Mesendoderm (in vitro differentiated cells): ENCODE measurements around the gene OR4K2.

Experiments used
- DNase-seq: peaks from one replicate; pipeline ENCODE4 v3.0.0; 2013
- H2AK5ac ChIP-seq: 2 replicates; pipeline ENCODE4 v1.6.1; 2013; ENCODE audit warnings: low read length, inconsistent platforms
- H2BK120ac ChIP-seq: 2 replicates; pipeline ENCODE4 v1.6.1; 2013; ENCODE audit warnings: low read depth, mild to moderate bottlenecking, low read length, moderate library complexity, mixed read lengths
- H2BK15ac ChIP-seq: replicated peaks from 2 replicates; pipeline ENCODE4 v1.6.1; 2013; ENCODE audit warnings: low read depth, mild to moderate bottlenecking, moderate library complexity
- H2BK5ac ChIP-seq: 2 replicates; pipeline ENCODE4 v1.6.1; 2013; ENCODE audit warnings: low read length, inconsistent platforms
- H3K18ac ChIP-seq: 2 replicates; pipeline ENCODE4 v1.6.1; 2013; ENCODE audit warnings: mild to moderate bottlenecking, low read length, mixed read lengths
- H3K23ac ChIP-seq: one replicate; pipeline ENCODE4 v1.6.1; 2013; ENCODE audit warnings: low read length
- H3K27ac ChIP-seq: 2 replicates; pipeline ENCODE4 v1.5.1; 2013; ENCODE audit warnings: low read depth, mild to moderate bottlenecking, inconsistent platforms, low read length, moderate library complexity
- H3K27me3 ChIP-seq: 2 replicates; pipeline ENCODE4 v1.6.1; 2013; ENCODE audit warnings: low read length, control low read depth, mild to moderate bottlenecking, inconsistent platforms; ENCODE audit not compliant: insufficient read depth, poor library complexity
- H3K36me3 ChIP-seq: 2 replicates; pipeline ENCODE4 v1.6.1; 2013; ENCODE audit warnings: low read length, inconsistent platforms; ENCODE audit not compliant: control insufficient read depth, insufficient read depth
- H3K4ac ChIP-seq: one replicate; pipeline ENCODE4 v1.6.1; 2013; ENCODE audit warnings: low read depth, mild to moderate bottlenecking, low read length, moderate library complexity
- H3K4me1 ChIP-seq: 2 replicates; pipeline ENCODE4 v1.6.1; 2013; ENCODE audit warnings: low read depth, low read length, inconsistent platforms; ENCODE audit not compliant: control insufficient read depth
- H3K4me2 ChIP-seq: 2 replicates; pipeline ENCODE4 v1.6.1; 2013; ENCODE audit warnings: low read length
- H3K4me3 ChIP-seq: 2 replicates; pipeline ENCODE4 v1.5.1; 2013; ENCODE audit warnings: mild to moderate bottlenecking, low read length
- H3K56ac ChIP-seq: one replicate; pipeline ENCODE4 v1.6.1; 2013; ENCODE audit warnings: low read length
- H3K79me1 ChIP-seq: 2 replicates; pipeline ENCODE4 v1.6.1; 2013; ENCODE audit warnings: low read length, inconsistent platforms
- H3K79me2 ChIP-seq: 2 replicates; pipeline ENCODE4 v1.6.1; 2013; ENCODE audit warnings: mild to moderate bottlenecking, low read length; ENCODE audit not compliant: control insufficient read depth, insufficient read depth
- H3K9ac ChIP-seq: 2 replicates; pipeline ENCODE4 v1.6.1; 2013; ENCODE audit warnings: low read length, inconsistent platforms
- H4K5ac ChIP-seq: one replicate; pipeline ENCODE4 v1.6.1; 2013; ENCODE audit warnings: low read length
- H4K8ac ChIP-seq: one replicate; pipeline ENCODE4 v1.6.1; 2013; ENCODE audit warnings: low read depth, mild to moderate bottlenecking, control low read depth, low read length, moderate library complexity
- WGBS: extraction: QIAGEN DNeasy Blood & Tissue Kit; methylation state at CpG from one replicate; pipeline ENCODE4 v1.1.7; 2013; ENCODE audit warnings: low lambda C conversion rate, missing lambda C conversion rate; ENCODE audit not compliant: insufficient coverage; ENCODE audit errors: extremely low coverage; 5-methylcytosine and 5-hydroxymethylcytosine counted together

Gene OR4K2

DNA sequence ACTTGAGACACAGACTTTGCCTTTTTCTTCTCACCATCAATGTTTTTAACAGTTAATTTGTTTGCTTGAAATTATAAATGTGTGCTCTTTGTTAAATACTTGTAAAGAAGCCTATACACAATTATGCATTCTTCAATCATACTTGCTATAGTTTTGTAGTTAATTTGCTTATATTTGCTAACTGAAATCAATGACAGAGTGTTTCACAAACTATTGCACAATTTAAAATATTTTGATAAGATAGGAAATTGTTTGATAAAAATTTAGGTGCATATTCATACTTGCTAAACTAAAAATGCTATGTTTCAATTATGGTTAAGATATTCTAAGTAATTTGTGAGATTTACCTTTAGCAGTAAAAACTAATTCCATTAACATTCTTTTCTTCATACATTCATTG is 31.7 kb downstream of the OR4K2 start:
- no peaks in the 10 kb centered on the region for H3K27me3 ChIP-seq
- no peak overlapping the region for H2BK5ac ChIP-seq
- H3K4me2 ChIP-seq = no peak overlapping the region
- no peak overlapping the region for H2BK120ac ChIP-seq
- H3K27ac ChIP-seq = no peak overlapping the region
- no peak overlapping the region for H2BK15ac ChIP-seq
- DNase-seq = no peak
- H3K4me3 ChIP-seq = no peak overlapping the region
- H4K8ac ChIP-seq = no peak overlapping the region
- no peaks in the 10 kb centered on the region for H3K4me1 ChIP-seq
- H3K79me1 ChIP-seq = no peaks in the 10 kb centered on the region
- no peak overlapping the region for H3K4ac ChIP-seq
- no peak overlapping the region for H3K9ac ChIP-seq
- no peak overlapping the region for H2AK5ac ChIP-seq
- H3K56ac ChIP-seq = no peak overlapping the region
- H3K79me2 ChIP-seq = no peaks in the 10 kb centered on the region
- no peak overlapping the region for H4K5ac ChIP-seq
- H3K36me3 ChIP-seq = no peaks in the 10 kb centered on the region
- no peak overlapping the region for H3K18ac ChIP-seq
- no peak overlapping the region for H3K23ac ChIP-seq

GRCh38 chr14:19911114-19911513 is 36.2 kb downstream of the OR4K2 start:
- H3K27ac ChIP-seq = no peak overlapping the region
- no peak overlapping the region for H3K4ac ChIP-seq
- no peak overlapping the region for H2BK5ac ChIP-seq
- no peak overlapping the region for H3K18ac ChIP-seq
- H3K23ac ChIP-seq = no peak overlapping the region
- H3K79me2 ChIP-seq = no peaks in the 10 kb centered on the region
- H2BK120ac ChIP-seq = no peak overlapping the region
- no peak for DNase-seq
- H3K4me3 ChIP-seq = no peak overlapping the region
- H3K79me1 ChIP-seq = no peaks in the 10 kb centered on the region
- H2BK15ac ChIP-seq = no peak overlapping the region
- no peak overlapping the region for H3K56ac ChIP-seq
- H4K5ac ChIP-seq = no peak overlapping the region
- no peaks in the 10 kb centered on the region for H3K27me3 ChIP-seq
- H3K9ac ChIP-seq = no peak overlapping the region
- no peak overlapping the region for H3K4me2 ChIP-seq
- WGBS = no CpG with 5 or more reads among the region's 3 CpGs
- H3K4me1 ChIP-seq = no peaks in the 10 kb centered on the region
- H4K8ac ChIP-seq = no peak overlapping the region
- H3K36me3 ChIP-seq = no peaks in the 10 kb centered on the region
- H2AK5ac ChIP-seq = no peak overlapping the region

- H4K5ac ChIP-seq = no peak overlapping the region
- H3K9ac ChIP-seq = no peak overlapping the region
- H3K18ac ChIP-seq = no peak overlapping the region
- no peak overlapping the region for H2BK15ac ChIP-seq
- no peak overlapping the region for H3K23ac ChIP-seq
- WGBS = no CpG with 5 or more reads among the region's 3 CpGs
- no peak overlapping the region for H4K8ac ChIP-seq
- no peaks in the 10 kb centered on the region for H3K27me3 ChIP-seq
- H3K4ac ChIP-seq = no peak overlapping the region
- no peak overlapping the region for H3K4me2 ChIP-seq
- H2BK120ac ChIP-seq = no peak overlapping the region
- no peaks in the 10 kb centered on the region for H3K36me3 ChIP-seq
- H3K56ac ChIP-seq = no peak overlapping the region
- no peak overlapping the region for H3K4me3 ChIP-seq
- H3K4me1 ChIP-seq = no peaks in the 10 kb centered on the region
- DNase-seq = no peak
- no peak overlapping the region for H2BK5ac ChIP-seq
- no peaks in the 10 kb centered on the region for H3K79me2 ChIP-seq
- no peaks in the 10 kb centered on the region for H3K79me1 ChIP-seq
- no peak overlapping the region for H2AK5ac ChIP-seq
- no peak overlapping the region for H3K27ac ChIP-seq
Observed at GRCh38 chr14:19917243-19917642, 42.3 kb downstream of the OR4K2 start.

- no peak overlapping the region for H4K8ac ChIP-seq
- no peaks in the 10 kb centered on the region for H3K79me1 ChIP-seq
- H3K56ac ChIP-seq = no peak overlapping the region
- no peak overlapping the region for H3K9ac ChIP-seq
- H4K5ac ChIP-seq = no peak overlapping the region
- no peak overlapping the region for H2AK5ac ChIP-seq
- H2BK15ac ChIP-seq = no peak overlapping the region
- no peak overlapping the region for H3K4me2 ChIP-seq
- DNase-seq = no peak
- no peak overlapping the region for H3K4me3 ChIP-seq
- WGBS = no CpG with 5 or more reads among the region's 1 CpG
- no peak overlapping the region for H2BK5ac ChIP-seq
- H3K27me3 ChIP-seq = no peaks in the 10 kb centered on the region
- H3K4ac ChIP-seq = no peak overlapping the region
- no peak overlapping the region for H3K27ac ChIP-seq
- no peaks in the 10 kb centered on the region for H3K79me2 ChIP-seq
- no peaks in the 10 kb centered on the region for H3K4me1 ChIP-seq
- H2BK120ac ChIP-seq = no peak overlapping the region
- H3K23ac ChIP-seq = no peak overlapping the region
- no peaks in the 10 kb centered on the region for H3K36me3 ChIP-seq
- no peak overlapping the region for H3K18ac ChIP-seq
Observed at GRCh38 chr14:19917955-19918518, 43.1 kb downstream of the OR4K2 start.

GRCh38 chr14:19918553-19919264 is 43.8 kb downstream of the OR4K2 start:
- no peak overlapping the region for H2AK5ac ChIP-seq
- H4K5ac ChIP-seq = no peak overlapping the region
- H3K79me1 ChIP-seq = no peaks in the 10 kb centered on the region
- no peak overlapping the region for H3K4ac ChIP-seq
- H3K4me1 ChIP-seq = no peaks in the 10 kb centered on the region
- H3K23ac ChIP-seq = no peak overlapping the region
- no peak overlapping the region for H3K27ac ChIP-seq
- no peak overlapping the region for H4K8ac ChIP-seq
- H3K56ac ChIP-seq = no peak overlapping the region
- H3K18ac ChIP-seq = no peak overlapping the region
- no peaks in the 10 kb centered on the region for H3K36me3 ChIP-seq
- no peak overlapping the region for H2BK15ac ChIP-seq
- no peak overlapping the region for H3K4me3 ChIP-seq
- WGBS = 100% methylated on average over 1 of the region's 4 CpGs
- H3K4me2 ChIP-seq = no peak overlapping the region
- H2BK120ac ChIP-seq = no peak overlapping the region
- no peaks in the 10 kb centered on the region for H3K27me3 ChIP-seq
- H3K9ac ChIP-seq = no peak overlapping the region
- H3K79me2 ChIP-seq = no peaks in the 10 kb centered on the region
- no peak overlapping the region for H2BK5ac ChIP-seq
- no peak for DNase-seq
